GM12892 (cell line): ENCODE results near the gene ZNF438.

ENCODE experiments used
- POLR2A ChIP-seq: IDR thresholded peaks from 2 replicates; pipeline ENCODE4 v1.6.1; 2011; ENCODE audit warnings: low read depth, low read length, control low read depth
- POLR2AphosphoS5 ChIP-seq: IDR thresholded peaks from 2 replicates; pipeline ENCODE4 v1.6.1; 2011; ENCODE audit warnings: low read depth, low read length, control low read depth

GRCh38 chr10:30818854-30819253, 212.8 kb downstream of the ZNF438 start:
- TF ChIP-seq POLR2AphosphoS5 = no peak
- TF ChIP-seq POLR2A = no peak
